GM12874 (cell line): ENCODE data around the gene APMAP.

ENCODE experiments used
- TF ChIP-seq, protein P1 (sequence below): IDR thresholded peaks from 2 replicates; pipeline ENCODE4 v1.5.1; 2011; ENCODE audit warnings: low read depth, mild to moderate bottlenecking, control low read depth, low read length, moderate library complexity; ENCODE audit not compliant: insufficient read depth

APMAP gene

DNA sequence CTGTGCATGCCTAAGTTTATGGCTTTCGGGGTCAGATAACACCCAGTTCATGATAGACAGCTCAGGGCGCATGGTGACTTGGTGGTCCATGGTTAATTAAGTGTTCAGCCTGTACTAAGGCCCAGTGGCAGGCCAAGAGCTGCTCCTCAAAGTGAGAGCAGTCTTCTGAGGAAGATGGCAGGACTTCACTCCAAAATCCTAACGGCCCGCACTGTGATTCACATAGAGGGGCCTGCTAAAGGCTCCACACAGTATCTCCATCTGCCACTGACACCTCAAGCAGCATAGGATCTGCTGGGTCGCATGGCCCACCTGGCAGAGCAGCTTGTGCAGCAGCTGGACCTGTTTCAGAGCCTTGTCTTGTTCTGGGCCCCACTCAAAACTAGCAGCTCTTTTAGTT lies 54.1 kb downstream of the APMAP start:
- TF ChIP-seq, protein P1, sequence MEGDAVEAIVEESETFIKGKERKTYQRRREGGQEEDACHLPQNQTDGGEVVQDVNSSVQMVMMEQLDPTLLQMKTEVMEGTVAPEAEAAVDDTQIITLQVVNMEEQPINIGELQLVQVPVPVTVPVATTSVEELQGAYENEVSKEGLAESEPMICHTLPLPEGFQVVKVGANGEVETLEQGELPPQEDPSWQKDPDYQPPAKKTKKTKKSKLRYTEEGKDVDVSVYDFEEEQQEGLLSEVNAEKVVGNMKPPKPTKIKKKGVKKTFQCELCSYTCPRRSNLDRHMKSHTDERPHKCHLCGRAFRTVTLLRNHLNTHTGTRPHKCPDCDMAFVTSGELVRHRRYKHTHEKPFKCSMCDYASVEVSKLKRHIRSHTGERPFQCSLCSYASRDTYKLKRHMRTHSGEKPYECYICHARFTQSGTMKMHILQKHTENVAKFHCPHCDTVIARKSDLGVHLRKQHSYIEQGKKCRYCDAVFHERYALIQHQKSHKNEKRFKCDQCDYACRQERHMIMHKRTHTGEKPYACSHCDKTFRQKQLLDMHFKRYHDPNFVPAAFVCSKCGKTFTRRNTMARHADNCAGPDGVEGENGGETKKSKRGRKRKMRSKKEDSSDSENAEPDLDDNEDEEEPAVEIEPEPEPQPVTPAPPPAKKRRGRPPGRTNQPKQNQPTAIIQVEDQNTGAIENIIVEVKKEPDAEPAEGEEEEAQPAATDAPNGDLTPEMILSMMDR, result no peak

DNA sequence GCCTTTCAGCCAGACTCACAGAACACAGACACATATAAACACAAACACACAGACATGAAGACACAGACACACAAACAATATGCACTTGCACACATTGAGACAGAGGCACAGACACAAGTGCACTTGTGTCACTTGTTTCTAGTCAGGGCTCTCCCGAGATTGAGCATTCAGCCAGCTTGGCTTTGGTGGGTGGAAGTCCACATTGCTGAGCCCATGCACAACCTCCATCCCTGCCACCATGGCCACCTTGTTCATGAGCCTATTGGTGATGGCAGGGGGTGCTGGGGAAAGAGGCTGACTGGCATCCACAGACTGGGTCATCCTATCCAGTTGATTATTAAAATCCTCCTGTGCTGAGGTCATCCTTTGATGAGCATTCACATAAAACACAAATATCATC lies 55.0 kb downstream of the APMAP start:
- TF ChIP-seq, protein P1, result no peak

GRCh38 chr20:24936526-24937407 lies 55.8 kb downstream of the APMAP start:
- TF ChIP-seq, protein P1, result no peak

DNA sequence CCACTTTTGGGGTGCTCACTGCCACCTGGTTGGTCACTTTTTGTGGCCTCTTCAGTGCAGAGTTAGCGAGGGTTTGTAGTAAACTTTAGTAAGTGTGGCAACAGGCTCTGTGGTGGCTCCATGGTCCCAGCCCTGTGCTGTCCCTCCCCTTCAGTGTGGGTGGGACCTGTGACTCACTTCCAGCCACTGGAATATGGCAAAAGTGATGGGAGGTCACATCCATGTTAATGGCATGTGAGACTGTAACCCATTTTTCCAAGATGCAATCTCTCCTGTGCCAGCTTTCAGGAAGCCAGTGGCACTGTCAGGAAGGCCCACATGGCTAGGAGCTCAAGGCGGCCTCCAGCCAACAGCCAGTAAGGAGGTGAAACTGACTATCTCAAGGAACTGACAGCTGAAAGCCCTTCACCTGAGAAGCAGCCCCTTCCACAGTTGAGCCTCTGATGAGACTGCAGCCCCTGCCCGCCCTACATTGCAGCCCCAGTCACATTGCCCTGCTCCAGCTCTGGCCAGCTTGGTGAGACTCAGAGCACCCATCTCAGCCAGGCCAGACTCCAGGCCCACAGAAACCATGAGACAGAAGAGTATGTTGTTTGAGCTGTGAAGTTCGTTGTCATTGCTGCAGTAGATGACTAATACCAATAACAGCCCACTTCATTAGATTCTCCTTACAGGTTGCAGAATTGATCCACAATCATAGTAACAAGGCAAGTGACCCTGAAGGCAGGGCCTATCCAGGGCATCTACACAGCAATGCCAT lies 56.6 kb downstream of the APMAP start:
- TF ChIP-seq, protein P1, result no peak

GRCh38 chr20:24935140-24935539 lies 57.4 kb downstream of the APMAP start:
- TF ChIP-seq, protein P1, result no peak

DNA sequence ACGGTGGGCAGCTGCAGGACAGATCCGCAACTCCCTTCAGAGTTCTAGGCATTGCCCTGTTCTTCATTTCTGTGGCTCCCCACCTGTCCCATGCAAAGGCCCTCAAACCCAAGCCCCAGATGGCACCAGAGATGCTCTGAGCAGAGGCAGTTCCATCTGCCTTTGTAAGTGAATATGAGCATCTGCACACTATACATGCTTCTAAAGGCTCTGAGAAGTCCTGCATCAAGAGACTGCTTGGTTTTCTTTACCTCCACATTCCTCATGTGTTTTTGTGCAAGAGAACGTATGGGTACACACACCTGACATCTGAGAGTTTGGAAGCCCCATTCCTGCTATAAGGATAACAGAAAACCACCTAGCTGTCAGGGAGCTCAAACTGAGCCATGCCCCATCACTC lies 57.8 kb downstream of the APMAP start:
- TF ChIP-seq, protein P1, result no peak

DNA sequence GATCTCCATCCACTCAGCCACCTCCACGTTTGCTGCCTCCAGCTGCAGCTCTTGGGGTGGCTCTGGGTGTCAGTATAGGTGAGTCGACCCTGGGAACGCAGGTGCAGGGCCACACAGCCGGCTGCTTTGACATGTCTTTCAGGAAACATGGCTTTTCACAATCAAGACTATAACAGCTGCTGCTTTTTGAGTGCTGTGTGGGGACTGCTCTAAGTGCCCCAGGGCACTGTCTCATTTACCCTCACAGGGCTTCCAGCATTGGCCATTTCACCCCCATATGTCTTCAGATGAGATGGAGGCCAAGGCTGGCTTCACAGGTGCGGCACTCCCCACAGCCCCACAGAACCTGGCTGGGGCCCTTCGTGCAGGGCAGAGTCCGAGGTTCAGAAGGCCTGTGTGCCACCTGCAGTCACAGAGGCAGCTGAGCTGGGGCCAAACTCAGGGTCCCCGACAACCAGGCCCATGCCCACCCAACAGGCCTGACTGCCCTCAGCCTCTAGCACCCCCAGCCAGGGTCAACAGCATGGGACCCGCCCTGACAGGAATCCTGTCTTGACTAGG lies 58.4 kb downstream of the APMAP start:
- TF ChIP-seq, protein P1, result no peak
